ENCODE measurements around the gene ZNHIT2. TPM values are rescaled to one million over a fixed set of nuclear protein-coding genes. Genes with fewer than 3 reads are reported as not detected.

The ZNHIT2 gene
- total and polyA plus RNA-seq, 2 of the 8 experiments (the other 6 are each of a cell fraction or from before 2014, with no cell fraction given), result 13.0 to 16.1 TPM

- Histone ChIP-seq H4K91ac (replicated peaks; ENCODE audit: insufficient read length, low read length) (no peak overlapping the region), H3K79me2 (ENCODE audit: control insufficient read depth in 1 of 2, insufficient read depth in 2 of 2, low read length in 2 of 2) (peaks cover 0 to 15% of the 10 kb centered on the region in 2 experiments; a peak in 1 of 4 replicates), H3K27me3 (replicated peaks in 1 of 4; ENCODE audit: control insufficient read depth in 3 of 4, extremely low read depth in 1 of 4, insufficient read depth in 3 of 4, low read length in 3 of 4) (no peaks in the 10 kb centered on the region), H2AK5ac (ENCODE audit: low read depth, low read length) (peak overlapping the region; percentile 41; the same call in 1 of the 2 replicates), H3K18ac (ENCODE audit: extremely low read depth, low read length) (no peak overlapping the region), H3K23ac (ENCODE audit: insufficient read length) (no peak overlapping the region), H2BK12ac (ENCODE audit: low read depth, low read length) (no peak overlapping the region), H2AFZ (ENCODE audit: low read length) (peak overlapping the region; percentile 76), H3K9ac (replicated peaks in 1 of 4; ENCODE audit: extremely low read depth in 1 of 4, low read depth in 3 of 4, low read length in 3 of 4) (peak overlapping the region in 3 of 4 experiments; percentile 27 to 87 (median 66); a peak in 6 of 7 replicates), H3K14ac (ENCODE audit: insufficient read length) (no peak overlapping the region), H3K4me1 (replicated peaks in 1 of 4; ENCODE audit: control insufficient read depth in 3 of 4, insufficient read depth in 4 of 4, low read length in 3 of 4) (peaks cover 0 to 13% (median 7%) of the 10 kb centered on the region in 4 experiments; a peak in 6 of 7 replicates), H3K23me2 (ENCODE audit: low read depth, low read length) (peaks cover 14% of the 10 kb centered on the region), H3K79me1 (ENCODE audit: low read depth, low read length) (peaks cover 3% of the 10 kb centered on the region; the same call in 1 of the 2 replicates), H3K4me3 (ENCODE audit: extremely low read depth in 1 of 4, insufficient read depth in 2 of 4, low read depth in 3 of 4, low read length in 4 of 4) (peak overlapping the region; percentile 56 to 94 (median 88)), H4K5ac (ENCODE audit: insufficient read length, low read depth, low read length) (no peak overlapping the region), H3K36me3 (ENCODE audit: control insufficient read depth in 2 of 4, insufficient read depth in 4 of 4, low read length in 3 of 4) (peaks cover 4 to 16% (median 14%) of the 10 kb centered on the region in 4 experiments; a peak in 6 of 8 replicates), H2BK15ac (ENCODE audit: low read length) (no peak overlapping the region), H3K4ac (replicated peaks; ENCODE audit: insufficient read length, low read depth, low read length) (no peak overlapping the region), H3K9me3 (ENCODE audit: insufficient read depth in 2 of 2, low read depth in 1 of 2, low read length in 1 of 2) (no peaks in the 10 kb centered on the region; a peak in 1 of 4 replicates), H2BK20ac (ENCODE audit: low read length) (no peak overlapping the region), H3K56ac (replicated peaks; ENCODE audit: insufficient read length, low read depth, low read length) (no peak overlapping the region), H4K8ac (ENCODE audit: extremely low read depth, insufficient read depth, low read length) (no peak overlapping the region), H3K27ac (ENCODE audit: low read depth, low read length) (peak overlapping the region; percentile 99), H2BK120ac (replicated peaks; ENCODE audit: low read depth, low read length) (no peak overlapping the region), H3K4me2 (ENCODE audit: insufficient read depth in 1 of 2, low read depth in 2 of 2, low read length in 2 of 2) (peak overlapping the region; percentile 77 to 91), H4K20me1 (replicated peaks in 1 of 2; ENCODE audit: control insufficient read depth in 1 of 2, insufficient read depth in 2 of 2, low read length in 2 of 2) (peaks cover 0 to 9% of the 10 kb centered on the region in 2 experiments), H2BK5ac (ENCODE audit: low read depth, low read length) (peak overlapping the region; percentile 83; the same call in 1 of the 2 replicates)
- ChIA-PET CTCF (ENCODE audit: partially characterized antibody) (interaction anchor here (0.8 to 3.0 kb wide), 13 partner anchors 9 to 267 kb away, joined by 3 to 14 read pairs (median 4); partner anchors contain the start of genes CAPN1, MRPL49, SPDYC and TM7SF2), POLR2A (ENCODE audit: partially characterized antibody) (interaction anchor here (0.8 to 15.8 kb wide), 21 partner anchors 9 to 373 kb away, joined by 3 to 305 read pairs (median 4); partner anchors contain the start of genes CAPN1, CDC42EP2, FAU and MRPL49)
- 72% methylated on average over 11 of the region's 11 CpGs; no CpG with 5 or more reads in 1 of the 2 experiments for WGBS, 2 experiments (ENCODE audit: extremely low coverage in 1 of 2, insufficient coverage in 1 of 2, insufficient read length in 1 of 2, insufficient replicate concordance in 2 of 2, low coverage in 1 of 2, low lambda C conversion rate in 2 of 2, missing lambda C conversion rate in 1 of 2)
- no peak for FAIRE-seq
- DNase-seq (ENCODE audit: low read depth in 1 of 2, low spot score in 2 of 2), result no peak
- TF ChIP-seq PHF8 (conservative IDR thresholded peaks at IDR 0.05; ENCODE audit: low read depth, low read length), result no peak
- no peak for TF ChIP-seq E2F6 (IDR thresholded peaks at IDR 0.05)
- TF ChIP-seq SP1 (IDR thresholded peaks at IDR 0.05; ENCODE audit: low read depth, low read length), result no peak
Measured at GRCh38 chr11:65135633-65136145, 18.2 kb upstream of the ZNHIT2 start.
